ENCODE measurements around the gene SPAG8. TPM values are rescaled to one million over a fixed set of nuclear protein-coding genes. Genes with fewer than 3 reads are reported as not detected.

Gene SPAG8
- total RNA-seq, 1 experiment from 2014 or later: 0.50 TPM

GRCh38 chr9:35840881-35841644 is 29.0 kb upstream of the SPAG8 start:
- Histone ChIP-seq H3K4me2 (ENCODE audit: insufficient read depth, insufficient read length, low read length) (no peak overlapping the region), H3K18ac (ENCODE audit: insufficient read length, low read depth, low read length) (no peak overlapping the region), H2BK12ac (ENCODE audit: insufficient read length, low read depth, low read length) (no peak overlapping the region), H3K27ac (ENCODE audit: insufficient read length, low read depth, low read length) (no peak overlapping the region), H3K4ac (ENCODE audit: low read depth, low read length) (no peak overlapping the region), H3K27me3 (ENCODE audit: insufficient read depth, low read length) (no peaks in the 10 kb centered on the region), H3K79me2 (ENCODE audit: insufficient read depth, low read length) (no peaks in the 10 kb centered on the region), H2AFZ (ENCODE audit: low read length) (no peak overlapping the region), H2AK5ac (ENCODE audit: insufficient read length, low read length) (no peak overlapping the region), H2BK5ac (ENCODE audit: insufficient read length, low read length) (no peak overlapping the region), H3K23me2 (ENCODE audit: insufficient read length, low read depth, low read length, poor library complexity, severe bottlenecking) (peaks cover 4% of the 10 kb centered on the region), H4K20me1 (ENCODE audit: control insufficient read depth, insufficient read depth, insufficient read length) (no peaks in the 10 kb centered on the region), H4K5ac (ENCODE audit: insufficient read length, low read depth, low read length) (no peak overlapping the region), H3K23ac (ENCODE audit: insufficient read length, low read depth, low read length) (no peak overlapping the region), H3K9me3 (ENCODE audit: control insufficient read depth, low read depth, low read length) (no peaks in the 10 kb centered on the region), H2BK120ac (ENCODE audit: low read depth, low read length, poor library complexity, severe bottlenecking) (no peak overlapping the region), H2BK15ac (ENCODE audit: low read depth, low read length) (no peak overlapping the region), H3K4me1 (ENCODE audit: insufficient read depth, low read length) (peaks cover 14% of the 10 kb centered on the region; the same call in 1 of the 2 replicates), H3K9ac (ENCODE audit: extremely low read depth, insufficient read length, low read length) (no peak overlapping the region), H3K14ac (ENCODE audit: insufficient read depth, low read length) (no peak overlapping the region), H3K79me1 (ENCODE audit: insufficient read depth, low read depth, low read length, poor library complexity, severe bottlenecking) (no peaks in the 10 kb centered on the region), H3T11ph (ENCODE audit: low read length) (no peak overlapping the region), H3K56ac (ENCODE audit: insufficient read length, low read depth, low read length) (no peak overlapping the region), H4K8ac (replicated peaks; ENCODE audit: insufficient read length, low read depth, low read length) (no peak overlapping the region), H2BK20ac (ENCODE audit: low read depth, low read length, poor library complexity, severe bottlenecking) (no peak overlapping the region), H4K91ac (ENCODE audit: insufficient read length, low read depth, low read length) (no peak overlapping the region)
- Mint-ChIP-seq H3K36me3 (ENCODE audit: insufficient read depth in 1 of 3, low read depth in 3 of 3) (no peaks in the 10 kb centered on the region; a peak in 2 of 7 replicates), H3K4me3 (no peak overlapping the region; a peak in 1 of 5 replicates), H3K27me3 (ENCODE audit: low read depth) (peaks cover 23% of the 10 kb centered on the region), H3K4me1 (peaks cover 26 to 36% of the 10 kb centered on the region in 2 experiments), H3K9me3 (no peaks in the 10 kb centered on the region), H3K27ac (no peak overlapping the region)
- DNase-seq: no peak
- TF ChIP-seq CTCF (conservative IDR thresholded peaks at IDR 0.05): no peak
- no CpG with 5 or more reads among the region's 15 CpGs for WGBS (ENCODE audit: extremely low coverage, insufficient read length, low lambda C conversion rate)

All from H9 (cell line).